ACC112 (cell line): ENCODE results near the gene NELFA.

Experiments
- H2AFZ ChIP-seq: fragments of 200-600 bp; sonication (generic); one replicate; pipeline ENCODE4 v1.6.0; 2017; ENCODE audit warnings: antibody characterized with exemption, low read length; ENCODE audit not compliant: unreplicated experiment
- H3K27ac ChIP-seq: fragments of 200-600 bp; sonication (generic); 2 replicates; pipeline ENCODE4 v1.5.1; 2014; ENCODE audit warnings: low read depth, mild to moderate bottlenecking, antibody characterized with exemption, low read length, moderate library complexity
- H3K27me3 ChIP-seq: fragments of 200-600 bp; sonication (generic); 2 replicates; pipeline ENCODE4 v1.6.1; 2014; ENCODE audit warnings: mild to moderate bottlenecking, antibody characterized with exemption, low read length, moderate library complexity, mixed read lengths; ENCODE audit not compliant: insufficient read depth
- H3K36me3 ChIP-seq: fragments of 200-600 bp; sonication (generic); 2 replicates; pipeline ENCODE4 v1.6.1; 2016; ENCODE audit warnings: mild to moderate bottlenecking, antibody characterized with exemption, low read length, moderate library complexity, mixed read lengths; ENCODE audit not compliant: insufficient read depth
- H3K4me1 ChIP-seq: fragments of 200-600 bp; sonication (generic); one replicate; pipeline ENCODE4 v1.6.1; 2016; ENCODE audit warnings: low read length, mixed read lengths; ENCODE audit not compliant: insufficient read depth, unreplicated experiment, control insufficient read depth
- H3K4me3 ChIP-seq: fragments of 200-600 bp; sonication (generic); 2 replicates; pipeline ENCODE4 v1.5.1; 2014; ENCODE audit warnings: mild to moderate bottlenecking, low read depth, low read length
- H3K79me2 ChIP-seq: fragments of 200-600 bp; sonication (generic); one replicate; pipeline ENCODE4 v1.6.0; 2016; ENCODE audit warnings: low read length; ENCODE audit not compliant: control insufficient read depth, unreplicated experiment, insufficient read depth

The NELFA gene

DNA sequence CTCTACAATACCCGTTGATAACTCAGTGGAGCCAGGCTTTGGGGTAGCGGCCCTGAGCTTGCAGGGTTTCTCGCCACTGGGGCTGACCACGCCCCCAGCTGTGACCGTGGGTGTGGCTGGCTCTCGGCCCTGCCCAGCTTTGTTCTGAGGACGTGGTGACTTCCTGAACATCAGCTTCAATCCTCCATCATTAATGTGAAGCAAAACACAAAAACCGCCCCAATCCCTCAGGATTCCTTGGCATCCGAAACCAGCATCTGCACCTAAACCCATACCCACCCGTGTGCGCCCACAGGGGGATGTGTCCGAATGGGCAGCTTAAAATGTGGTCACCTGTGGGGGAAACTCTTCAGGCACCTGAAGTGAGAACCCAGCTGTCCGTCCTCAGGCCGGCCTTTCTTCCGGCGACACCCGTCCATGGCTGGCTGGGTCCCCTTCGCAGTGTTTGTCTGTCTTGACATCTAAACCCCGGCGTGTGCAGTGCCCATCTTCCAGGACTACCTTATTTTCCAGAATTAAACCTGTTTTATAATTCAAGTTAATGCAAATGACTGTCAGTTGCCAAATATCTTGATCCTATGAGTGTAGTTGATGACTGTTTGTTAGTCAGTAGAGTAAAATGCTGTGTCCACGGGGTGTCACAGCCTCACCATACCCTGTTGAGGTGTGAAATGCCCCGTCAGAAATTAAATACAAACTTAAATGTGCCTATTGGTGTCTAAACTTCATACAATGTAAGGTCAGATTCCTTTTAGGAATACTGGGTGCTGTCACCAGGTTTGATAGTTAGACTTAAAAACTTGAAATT lies 27.3 kb downstream of the NELFA start:
- no peak overlapping the region for H2AFZ ChIP-seq
- no peaks in the 10 kb centered on the region for H3K79me2 ChIP-seq
- H3K4me1 ChIP-seq, result peaks cover 8% of the 10 kb centered on the region
- no peaks in the 10 kb centered on the region for H3K27me3 ChIP-seq
- H3K27ac ChIP-seq, result peak overlapping the region; percentile 35; the same call in 1 of the 2 replicates
- peaks cover 24% of the 10 kb centered on the region for H3K36me3 ChIP-seq
- H3K4me3 ChIP-seq, result no peak overlapping the region

DNA sequence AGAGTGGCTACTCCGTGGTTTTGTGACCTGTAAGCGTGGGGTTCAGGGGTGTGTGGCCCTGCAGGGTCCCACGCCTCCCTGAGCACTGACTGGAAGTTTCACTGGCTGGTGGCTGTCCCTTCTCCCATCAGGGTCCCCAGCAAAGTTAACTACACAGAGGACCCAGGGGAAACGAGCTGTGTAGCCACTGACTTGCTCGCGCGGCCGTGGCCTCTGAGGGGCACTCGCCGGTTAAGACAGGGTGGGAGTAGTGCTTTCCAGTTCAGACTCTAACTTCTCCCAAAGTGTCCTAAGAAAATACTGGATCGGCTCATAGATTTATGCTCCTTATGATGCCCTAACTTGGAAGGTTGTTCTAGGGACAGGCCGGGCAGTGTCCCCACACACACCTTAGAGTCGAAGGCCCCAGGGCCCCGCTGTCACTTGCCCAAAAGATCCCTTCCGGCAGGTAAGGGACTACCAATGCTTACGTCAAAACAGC lies 28.2 kb downstream of the NELFA start:
- no peaks in the 10 kb centered on the region for H3K27me3 ChIP-seq
- peaks cover 8% of the 10 kb centered on the region for H3K4me1 ChIP-seq
- no peak overlapping the region for H2AFZ ChIP-seq
- peaks cover 28% of the 10 kb centered on the region for H3K36me3 ChIP-seq
- H3K79me2 ChIP-seq, result no peaks in the 10 kb centered on the region
- H3K27ac ChIP-seq, result no peak overlapping the region
- H3K4me3 ChIP-seq, result no peak overlapping the region

DNA sequence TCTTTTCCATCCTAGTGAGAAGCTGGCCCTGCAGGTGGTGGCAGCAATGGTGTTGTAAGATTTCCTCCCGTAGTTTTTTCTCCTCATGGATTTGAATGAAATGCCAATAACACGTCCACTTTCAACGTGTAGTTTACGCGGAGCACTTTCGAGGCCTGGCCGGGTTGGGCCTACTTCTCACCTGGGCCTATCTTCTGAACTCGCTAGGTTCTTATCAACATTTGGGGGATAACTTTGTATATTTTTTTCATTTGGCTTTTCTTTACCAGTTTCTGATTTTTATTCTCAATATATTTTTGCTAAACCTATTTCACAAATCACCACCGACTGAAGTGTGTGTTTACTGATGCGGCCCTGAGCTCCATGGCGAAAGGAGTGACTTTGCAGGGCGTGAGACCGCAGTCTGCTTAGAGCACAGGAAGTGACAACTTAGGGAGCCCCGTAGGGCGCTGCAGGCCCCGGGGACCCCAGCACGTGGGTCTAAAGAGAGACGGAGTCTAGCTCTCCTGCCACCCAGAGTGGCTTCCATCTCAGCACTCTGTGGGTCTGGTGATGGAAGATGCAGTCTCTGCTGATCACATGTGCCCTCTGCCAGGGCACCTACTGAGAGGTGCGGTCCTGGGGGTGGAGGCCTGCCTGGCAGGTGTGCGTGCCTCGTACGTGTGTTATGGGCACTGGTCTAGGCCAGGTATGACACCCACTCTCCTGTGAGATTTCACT lies 29.1 kb downstream of the NELFA start:
- no peak overlapping the region for H2AFZ ChIP-seq
- no peak overlapping the region for H3K4me3 ChIP-seq
- H3K27ac ChIP-seq, result no peak overlapping the region
- peaks cover 28% of the 10 kb centered on the region for H3K36me3 ChIP-seq
- H3K27me3 ChIP-seq, result no peaks in the 10 kb centered on the region
- no peaks in the 10 kb centered on the region for H3K79me2 ChIP-seq
- peaks cover 8% of the 10 kb centered on the region for H3K4me1 ChIP-seq

DNA sequence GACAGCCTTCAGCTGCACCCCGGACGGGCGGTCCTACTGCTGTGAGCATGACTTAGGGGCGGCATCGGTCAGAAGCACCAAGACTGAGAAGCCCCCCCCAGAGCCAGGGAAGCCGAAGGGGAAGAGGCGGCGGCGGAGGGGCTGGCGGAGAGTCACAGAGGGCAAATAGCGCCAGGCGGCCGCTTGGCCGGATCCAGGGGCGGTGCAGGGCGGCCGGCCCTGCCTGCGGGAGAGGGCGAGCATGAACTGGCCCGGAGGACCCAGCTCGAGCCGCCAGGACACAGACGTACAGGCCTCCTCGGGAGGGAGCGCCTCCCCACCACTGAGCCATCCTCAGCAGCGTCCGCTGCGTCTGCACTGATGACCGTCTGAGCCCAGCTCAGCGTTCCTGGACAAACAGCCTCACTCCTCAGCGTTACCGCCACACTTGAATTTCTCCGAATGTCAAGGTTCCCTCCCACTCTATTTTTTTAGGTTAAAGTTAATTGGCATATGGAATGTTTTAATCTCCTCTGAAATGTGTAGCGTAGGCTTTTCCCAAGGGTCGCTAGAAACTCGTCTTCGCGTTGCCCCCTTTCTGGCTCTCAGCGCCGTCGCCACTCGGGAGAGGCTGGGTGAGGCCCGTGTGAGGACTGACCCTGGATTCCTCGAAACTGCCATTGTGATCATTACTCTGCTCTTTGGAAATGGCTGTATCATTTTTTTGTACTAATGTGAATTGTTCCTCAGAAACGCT lies 29.9 kb downstream of the NELFA start:
- H3K4me1 ChIP-seq, result peaks cover 8% of the 10 kb centered on the region
- no peak overlapping the region for H3K4me3 ChIP-seq
- H3K36me3 ChIP-seq, result peaks cover 28% of the 10 kb centered on the region
- no peak overlapping the region for H3K27ac ChIP-seq
- no peaks in the 10 kb centered on the region for H3K27me3 ChIP-seq
- no peak overlapping the region for H2AFZ ChIP-seq
- no peaks in the 10 kb centered on the region for H3K79me2 ChIP-seq

DNA sequence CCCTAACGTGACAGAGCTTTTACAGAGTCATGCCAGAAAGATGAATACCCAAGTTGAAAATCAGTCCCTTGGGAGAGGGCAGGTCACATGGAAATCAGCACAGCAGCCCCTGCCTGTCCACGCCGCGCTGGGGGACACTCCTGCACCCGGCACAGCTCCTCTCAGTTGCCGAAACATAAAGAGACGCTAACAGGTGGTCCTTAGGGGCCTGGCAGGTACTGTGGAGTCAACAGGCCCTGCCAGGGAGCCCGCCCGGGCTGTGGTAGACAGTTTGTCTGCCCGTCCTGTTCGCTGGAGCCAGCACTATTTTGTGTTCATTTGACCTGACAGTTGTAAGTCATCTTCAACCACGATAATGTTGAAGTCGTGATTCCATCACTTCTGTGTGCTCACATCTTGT lies 30.5 kb downstream of the NELFA start:
- Histone ChIP-seq H3K36me3 (peaks cover 25% of the 10 kb centered on the region), H3K79me2 (no peaks in the 10 kb centered on the region), H3K4me3 (no peak overlapping the region), H2AFZ (no peak overlapping the region), H3K4me1 (peaks cover 8% of the 10 kb centered on the region), H3K27ac (no peak overlapping the region), H3K27me3 (no peaks in the 10 kb centered on the region)

DNA sequence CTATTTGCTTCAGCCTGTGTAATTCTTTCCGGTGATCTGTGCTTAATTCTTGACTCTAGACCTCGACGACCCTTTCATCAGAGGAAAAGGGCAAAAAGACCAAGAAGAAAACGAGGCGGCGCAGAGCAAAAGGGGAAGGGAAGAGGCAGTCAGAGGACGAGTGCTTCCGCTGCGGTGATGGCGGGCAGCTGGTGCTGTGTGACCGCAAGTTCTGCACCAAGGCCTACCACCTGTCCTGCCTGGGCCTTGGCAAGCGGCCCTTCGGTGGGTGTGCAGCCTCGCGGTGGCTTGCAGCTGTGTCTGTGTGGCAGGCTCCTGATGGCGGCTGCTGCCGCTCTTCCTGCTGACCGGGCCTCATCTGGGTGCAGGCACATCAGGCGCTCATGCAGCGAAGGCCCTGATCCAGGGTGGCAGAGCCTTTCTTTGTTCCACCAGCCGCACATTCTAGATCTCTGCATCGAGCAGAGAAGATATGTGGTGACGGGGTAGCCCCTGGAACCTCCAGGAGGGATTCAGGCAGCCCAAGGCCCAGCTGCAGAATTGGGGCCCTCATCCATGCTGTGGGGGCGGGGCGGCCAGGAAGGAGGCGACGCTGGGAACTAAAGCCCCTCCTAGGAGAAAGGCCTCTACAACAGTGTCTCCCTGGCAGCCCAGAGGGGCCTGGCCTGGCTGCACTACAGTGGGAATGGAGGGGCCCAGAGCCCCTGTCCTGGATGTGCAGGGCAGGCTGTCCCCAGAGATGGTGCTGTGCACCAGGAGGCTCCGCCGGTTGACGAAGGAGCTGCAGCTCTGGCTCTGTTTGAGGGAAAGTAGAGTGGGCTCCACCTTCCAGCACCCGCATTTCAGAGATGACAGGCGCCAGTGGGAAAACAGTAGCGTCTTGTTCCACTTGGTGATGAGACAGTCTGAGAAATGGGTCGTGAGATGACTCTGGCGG lies 32.1 kb downstream of the NELFA start:
- Histone ChIP-seq H3K4me1 (peaks cover 4% of the 10 kb centered on the region), H3K27me3 (no peaks in the 10 kb centered on the region), H3K4me3 (no peak overlapping the region), H3K27ac (no peak overlapping the region), H3K36me3 (peaks cover 23% of the 10 kb centered on the region), H3K79me2 (no peaks in the 10 kb centered on the region), H2AFZ (no peak overlapping the region)

DNA sequence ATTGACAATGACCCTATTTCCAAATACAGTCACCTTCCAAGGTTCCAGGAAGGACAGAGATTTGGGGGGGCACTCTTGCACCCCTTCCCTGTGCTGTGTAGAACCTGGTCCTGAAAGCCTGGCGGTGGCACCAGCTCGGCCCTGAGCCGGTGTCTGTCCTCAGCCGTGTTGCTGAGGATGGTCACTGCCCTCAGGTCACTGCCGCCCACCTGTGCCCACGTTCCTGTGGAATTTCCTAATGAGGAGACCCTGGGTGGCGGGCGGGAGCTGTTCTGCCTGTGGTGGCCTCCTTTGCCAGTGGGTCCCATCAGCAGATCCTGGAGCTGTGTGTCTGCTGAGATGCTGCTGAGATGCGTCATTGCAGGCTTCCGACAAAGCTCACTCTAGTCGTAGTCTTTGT lies 32.9 kb downstream of the NELFA start:
- Histone ChIP-seq H3K4me3 (no peak overlapping the region), H3K4me1 (no peaks in the 10 kb centered on the region), H3K36me3 (peaks cover 15% of the 10 kb centered on the region)

DNA sequence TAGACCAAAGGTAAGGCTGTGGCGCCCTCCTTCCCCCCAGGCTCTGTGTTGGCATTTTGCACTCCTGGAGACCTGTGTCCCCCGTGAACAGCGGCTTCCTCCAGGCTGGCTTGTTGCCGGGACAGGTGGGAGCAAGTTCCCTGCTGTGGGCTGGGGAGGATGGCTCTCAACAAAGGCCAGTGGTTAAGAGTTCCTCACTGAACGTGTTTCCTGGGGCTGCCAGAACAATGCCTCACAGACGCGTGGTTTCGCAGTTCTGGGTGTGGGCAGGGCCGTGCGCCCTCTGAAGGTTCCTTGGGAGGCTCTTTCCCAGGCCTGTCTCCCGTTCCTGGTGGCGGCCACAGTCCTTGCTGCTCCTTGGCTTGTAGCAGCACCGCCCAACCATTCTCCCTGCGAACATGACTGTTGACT lies 33.4 kb downstream of the NELFA start:
- Histone ChIP-seq H2AFZ (no peak overlapping the region), H3K27me3 (no peaks in the 10 kb centered on the region), H3K4me1 (no peaks in the 10 kb centered on the region), H3K27ac (no peak overlapping the region), H3K36me3 (peaks cover 13% of the 10 kb centered on the region; the same call in 1 of the 2 replicates), H3K4me3 (no peak overlapping the region), H3K79me2 (no peaks in the 10 kb centered on the region)

More for the DNA sequence above, 32.9 kb downstream of the NELFA start:
- Histone ChIP-seq H2AFZ (no peak overlapping the region), H3K27ac (no peak overlapping the region), H3K27me3 (no peaks in the 10 kb centered on the region), H3K79me2 (no peaks in the 10 kb centered on the region)

DNA sequence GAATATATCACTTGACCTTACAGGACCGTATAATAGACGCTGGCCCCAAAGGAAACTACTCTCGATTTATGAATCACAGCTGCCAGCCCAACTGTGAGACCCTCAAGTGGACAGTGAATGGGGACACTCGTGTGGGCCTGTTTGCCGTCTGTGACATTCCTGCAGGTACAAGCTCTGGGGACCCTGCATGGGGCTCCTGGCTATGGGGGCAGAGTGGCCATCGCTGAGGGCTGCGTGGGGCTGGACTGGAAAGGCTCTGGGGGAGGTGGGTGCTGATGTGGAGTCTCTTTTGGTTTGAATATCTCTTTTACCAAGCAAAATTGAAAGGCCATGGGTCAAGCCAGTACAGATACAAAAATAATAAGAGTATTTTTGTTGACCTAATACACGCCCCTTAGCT lies 33.9 kb downstream of the NELFA start:
- H3K79me2 ChIP-seq, result no peaks in the 10 kb centered on the region
- no peak overlapping the region for H2AFZ ChIP-seq
- no peaks in the 10 kb centered on the region for H3K27me3 ChIP-seq
- no peaks in the 10 kb centered on the region for H3K4me1 ChIP-seq
- no peak overlapping the region for H3K4me3 ChIP-seq
- no peak overlapping the region for H3K27ac ChIP-seq
- peaks cover 13% of the 10 kb centered on the region; the same call in 1 of the 2 replicates for H3K36me3 ChIP-seq

DNA sequence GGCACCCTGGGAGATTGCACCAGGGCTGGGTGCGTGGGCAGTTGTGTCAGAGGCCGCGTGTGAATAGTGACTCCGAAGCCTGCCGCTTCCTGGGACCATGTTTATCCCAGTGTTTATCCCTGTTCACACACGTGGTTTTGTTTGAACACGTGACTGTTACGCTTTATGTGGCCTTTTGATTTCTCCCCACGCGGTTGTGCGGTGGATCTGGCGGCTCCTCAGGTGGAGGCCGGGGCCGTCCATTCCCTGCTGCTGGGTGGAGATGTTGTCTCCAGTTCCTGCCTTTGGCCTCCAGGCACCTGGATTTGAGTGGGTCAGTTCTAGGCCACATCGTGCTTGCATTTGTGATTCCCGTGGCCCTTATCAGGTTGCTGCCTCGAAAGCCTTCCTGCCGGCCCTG lies 35.1 kb downstream of the NELFA start:
- no peaks in the 10 kb centered on the region for H3K79me2 ChIP-seq
- H3K4me1 ChIP-seq, result no peaks in the 10 kb centered on the region
- H3K27ac ChIP-seq, result no peak overlapping the region
- H3K4me3 ChIP-seq, result no peak overlapping the region
- no peaks in the 10 kb centered on the region for H3K27me3 ChIP-seq
- peaks cover 13% of the 10 kb centered on the region; the same call in 1 of the 2 replicates for H3K36me3 ChIP-seq
- H2AFZ ChIP-seq, result no peak overlapping the region
